GM18873 (cell line): ENCODE measurements around the gene ADGRG6.

ENCODE experiments used
- ATAC-seq: cut with Tn5 transposase; IDR thresholded peaks from one replicate; pipeline ENCODE4 v1.9.1; 2021; ENCODE audit warnings: mild to moderate bottlenecking, moderate library complexity, moderate number of reproducible peaks; ENCODE audit not compliant: unreplicated experiment, low FRiP score

The ADGRG6 gene

DNA sequence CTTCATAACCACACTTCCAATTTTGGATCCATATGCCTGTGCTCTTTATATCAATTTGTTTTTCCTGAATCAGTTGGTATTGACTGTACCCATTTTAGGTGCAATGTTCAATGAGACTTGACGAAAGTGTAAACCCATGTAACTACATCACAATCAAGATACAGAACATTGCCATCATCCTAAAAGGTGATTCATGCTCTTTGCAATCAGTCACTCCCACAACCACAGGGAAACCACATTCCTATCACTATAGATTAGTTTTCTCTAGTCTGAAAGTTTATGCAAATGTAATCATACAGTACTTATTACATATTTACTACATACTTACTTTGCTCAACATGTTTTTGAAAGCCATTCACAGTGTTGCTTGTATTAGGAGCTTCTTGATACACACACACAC is 167.4 kb downstream of the ADGRG6 start:
- no peak for ATAC-seq

DNA sequence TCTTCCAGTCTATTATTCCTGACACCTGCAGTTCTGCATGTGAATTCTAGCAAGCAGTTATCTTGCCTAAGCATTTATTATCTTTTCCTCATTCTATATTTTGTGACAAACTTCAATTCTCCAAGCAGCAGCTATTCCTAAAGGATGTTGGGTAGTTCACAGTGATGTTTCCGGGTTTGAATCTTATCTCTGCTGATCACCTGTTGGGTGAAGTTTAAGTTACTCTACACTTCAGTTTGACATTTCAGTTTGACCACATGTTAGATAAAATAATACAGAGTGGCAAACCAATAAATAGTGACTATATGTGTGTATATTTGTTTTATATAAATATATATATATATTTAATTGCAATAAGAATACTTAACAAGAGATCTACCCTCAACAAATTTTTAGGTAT is 168.6 kb downstream of the ADGRG6 start:
- no peak for ATAC-seq

DNA sequence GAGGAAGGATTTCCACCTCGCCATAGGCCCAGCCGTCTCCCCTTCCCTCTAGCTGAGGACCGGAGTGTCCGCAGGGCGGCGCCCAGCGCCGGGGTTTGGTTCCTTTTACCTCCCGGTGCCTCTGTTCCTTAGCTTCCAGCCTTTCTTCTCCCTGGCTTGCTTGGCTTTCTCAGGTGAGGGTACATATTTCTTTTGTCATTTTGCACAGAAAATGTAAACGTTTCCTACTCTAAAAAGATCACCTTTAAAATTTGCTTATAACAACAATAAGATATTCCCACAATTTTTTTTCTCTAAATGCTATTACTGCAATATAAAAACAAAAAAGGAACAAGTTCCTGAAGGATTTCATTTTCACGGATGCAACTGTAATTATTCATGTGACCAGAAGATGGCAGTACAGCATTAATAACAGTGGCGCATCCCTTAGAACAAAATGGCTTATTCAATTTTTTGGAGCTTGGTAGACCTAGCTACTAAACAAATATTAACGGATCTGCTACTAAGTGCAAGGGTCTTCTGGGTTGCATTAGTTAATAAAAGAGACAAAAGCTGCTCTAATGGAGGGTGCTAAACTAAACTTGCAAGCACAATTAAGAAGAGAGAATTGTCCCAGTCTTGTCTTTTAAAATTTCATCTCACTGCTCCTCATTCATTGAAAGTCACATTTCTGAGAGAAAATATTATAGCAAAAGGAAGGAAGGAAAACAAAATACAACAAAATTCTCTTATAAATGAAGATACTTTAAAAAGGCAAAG is 172.9 kb downstream of the ADGRG6 start:
- ATAC-seq, result no peak

DNA sequence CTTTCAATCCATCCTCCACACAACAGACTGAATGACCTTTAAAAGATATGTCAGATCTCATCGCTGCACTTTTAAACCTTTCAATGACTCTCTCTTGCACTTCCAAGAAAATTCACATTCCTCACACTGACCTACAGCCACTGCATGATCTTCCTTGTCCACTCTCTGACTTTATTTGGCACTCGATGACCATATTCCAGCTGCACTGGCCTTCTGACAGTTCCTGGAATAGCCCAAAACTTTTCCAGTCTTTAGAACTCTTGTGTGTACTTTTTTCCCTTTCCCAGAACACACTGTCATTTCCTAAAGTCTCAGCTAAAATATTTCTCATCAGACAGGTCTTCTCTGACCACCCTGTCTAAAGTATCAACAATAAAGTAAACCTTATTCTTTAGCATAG is 174.6 kb downstream of the ADGRG6 start:
- ATAC-seq, result no peak

DNA sequence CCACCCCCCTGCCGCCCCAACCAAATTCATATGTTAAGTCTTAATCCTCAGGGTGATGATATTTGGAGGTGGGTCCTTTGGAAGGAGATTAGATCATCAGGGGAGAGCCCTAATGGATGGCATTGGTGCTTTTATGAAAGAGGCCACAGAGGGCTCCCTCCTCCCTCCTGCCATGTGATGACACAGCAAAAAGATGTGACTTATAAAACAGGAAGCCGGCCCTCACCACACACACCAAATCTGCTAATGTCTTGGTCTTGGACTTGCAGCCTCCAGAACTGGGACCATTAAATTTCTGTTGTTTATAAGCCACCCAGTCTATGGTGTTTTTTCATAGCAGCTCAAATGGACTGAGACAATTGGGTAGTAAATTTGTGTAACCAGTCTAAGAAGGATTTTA is 176.3 kb downstream of the ADGRG6 start:
- no peak for ATAC-seq

DNA sequence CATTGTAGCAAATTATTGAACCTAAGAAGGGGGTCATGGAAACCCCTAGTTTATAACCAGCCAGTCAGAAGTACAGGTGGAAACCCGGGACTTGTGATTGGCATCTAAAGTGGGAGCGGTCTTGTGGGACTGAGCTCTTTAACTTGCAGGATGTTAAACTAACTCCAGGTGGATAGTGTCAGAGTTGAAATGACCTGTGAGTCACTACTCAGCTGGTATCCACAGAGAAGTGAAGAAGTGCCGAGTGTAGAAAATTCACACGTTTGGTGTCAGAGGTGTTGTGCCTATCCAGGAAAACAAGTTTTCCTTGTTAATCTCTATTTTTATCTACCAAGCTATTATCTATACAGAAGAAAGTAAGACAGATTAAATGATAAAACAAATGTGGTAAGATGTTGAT is 179.7 kb downstream of the ADGRG6 start:
- no peak for ATAC-seq

DNA sequence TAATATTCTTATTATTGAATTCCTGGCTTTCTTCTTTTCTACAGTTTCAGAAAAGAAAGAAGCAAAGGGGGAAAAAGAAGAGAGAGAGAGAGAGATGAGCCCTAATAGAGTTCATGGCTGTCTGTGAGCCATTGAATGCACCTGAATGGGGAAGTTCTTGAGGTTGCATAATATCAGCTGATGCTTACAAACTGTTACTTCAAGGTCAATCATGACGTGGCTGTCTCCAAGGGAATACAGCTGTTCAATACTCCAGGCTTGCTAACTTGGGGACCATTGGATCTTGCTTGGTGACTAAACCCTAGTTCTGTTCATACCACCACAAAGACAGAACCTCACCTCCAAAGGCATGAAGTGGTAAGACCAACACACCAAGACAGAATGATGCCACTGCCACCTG is 180.4 kb downstream of the ADGRG6 start:
- no peak for ATAC-seq

DNA sequence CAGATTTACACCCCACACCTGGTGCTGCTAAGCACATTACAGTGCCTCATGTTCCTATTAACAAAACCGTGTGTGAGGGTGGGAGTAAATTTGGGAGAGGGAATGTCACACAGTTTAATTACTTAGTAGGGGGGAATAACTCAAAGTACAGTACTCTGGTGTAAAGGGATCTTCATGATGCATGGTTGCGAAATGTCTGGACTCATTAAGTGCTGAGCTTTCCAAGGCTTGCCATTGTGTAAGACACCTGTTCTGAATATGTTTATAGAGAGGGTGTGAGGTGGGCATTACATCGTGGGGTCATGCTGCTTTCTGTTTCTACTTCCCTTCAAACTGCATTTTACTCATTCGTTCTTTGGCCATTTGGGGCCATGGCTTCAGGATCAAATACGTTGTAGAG is 181.2 kb downstream of the ADGRG6 start:
- no peak for ATAC-seq

DNA sequence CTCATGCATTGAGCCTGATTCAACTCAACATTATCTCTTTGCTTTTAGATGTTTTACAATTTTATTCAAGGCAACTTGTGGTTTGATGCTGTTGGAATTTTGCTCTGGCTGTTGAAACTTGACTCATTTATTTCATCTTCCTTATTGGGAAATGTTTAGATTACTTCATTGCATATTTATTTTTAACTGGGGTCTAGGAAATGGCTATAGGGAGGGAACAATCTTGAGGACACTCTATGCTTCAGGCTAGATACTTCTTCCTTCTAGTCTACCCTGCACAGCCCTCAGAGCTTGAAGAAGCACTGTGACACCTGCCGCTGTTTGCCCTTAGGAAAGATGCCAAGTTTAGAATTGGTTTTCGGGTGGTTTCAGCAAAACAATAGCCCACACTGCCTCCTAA is 183.4 kb downstream of the ADGRG6 start:
- ATAC-seq, result no peak

DNA sequence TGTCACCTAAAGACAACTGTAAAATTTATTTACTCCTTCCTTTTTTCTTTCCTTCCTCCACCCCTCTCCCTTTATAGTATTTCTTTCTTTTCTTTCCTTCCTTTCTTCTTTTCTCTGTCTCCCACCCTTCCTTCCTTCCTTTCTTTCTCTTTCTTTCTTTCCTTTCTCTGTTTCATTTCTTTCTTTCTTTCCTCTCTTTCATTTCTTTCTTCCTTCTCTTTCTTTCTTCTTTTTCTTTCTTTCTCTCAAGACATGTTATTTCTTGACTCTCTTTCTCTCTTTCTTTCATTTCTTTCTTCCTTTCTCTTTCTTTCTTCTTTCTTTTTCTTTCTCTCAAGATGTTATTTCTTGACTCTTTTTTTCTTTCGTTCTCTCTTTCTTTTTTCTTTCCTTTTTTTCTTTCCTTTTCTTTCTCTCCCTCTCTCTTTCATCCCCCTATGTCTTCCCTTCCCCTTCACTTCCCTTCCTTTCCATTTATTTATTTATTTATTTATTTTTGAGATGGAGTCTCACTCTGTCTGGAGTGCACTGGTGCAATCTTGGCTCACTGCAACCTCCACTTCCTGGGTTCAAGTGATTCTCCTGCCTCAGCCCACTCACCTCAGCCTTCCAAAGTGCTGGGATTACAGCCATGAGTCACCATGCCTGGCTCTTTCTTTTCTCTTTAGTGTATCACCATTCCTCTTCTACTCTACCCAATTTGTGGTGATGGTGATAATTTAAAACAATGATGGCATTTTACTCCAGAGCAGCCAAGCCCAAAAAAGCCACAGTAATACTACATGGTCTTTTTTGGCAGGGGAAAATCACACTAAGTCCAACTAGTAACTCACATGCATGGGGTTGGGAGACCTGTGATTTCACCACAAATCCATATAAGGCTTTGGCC is 188.2 kb downstream of the ADGRG6 start:
- ATAC-seq, result no peak
